Measurements from ENCODE around the gene CEP41.
"Not testable (repeated sequence)": the region's sequence is repeated elsewhere in the genome, so short reads cannot be mapped to it uniquely, and the experiment has no call there.

CEP41 gene

GRCh38 chr7:130384371-130384801 lies 56.4 kb downstream of the CEP41 start:
- Mint-ChIP-seq H3K9me3 (peaks cover 2% of the 10 kb centered on the region), H3K4me3 (no peak overlapping the region), H3K4me1 (no peaks in the 10 kb centered on the region), H3K27ac (no peak overlapping the region), H3K27me3 (peaks cover 5% of the 10 kb centered on the region), H3K36me3 (no peaks in the 10 kb centered on the region)
- ATAC-seq (ENCODE audit: low read depth): no peak
- DNase-seq (ENCODE audit: low spot score in 2 of 2): no peak

DNA sequence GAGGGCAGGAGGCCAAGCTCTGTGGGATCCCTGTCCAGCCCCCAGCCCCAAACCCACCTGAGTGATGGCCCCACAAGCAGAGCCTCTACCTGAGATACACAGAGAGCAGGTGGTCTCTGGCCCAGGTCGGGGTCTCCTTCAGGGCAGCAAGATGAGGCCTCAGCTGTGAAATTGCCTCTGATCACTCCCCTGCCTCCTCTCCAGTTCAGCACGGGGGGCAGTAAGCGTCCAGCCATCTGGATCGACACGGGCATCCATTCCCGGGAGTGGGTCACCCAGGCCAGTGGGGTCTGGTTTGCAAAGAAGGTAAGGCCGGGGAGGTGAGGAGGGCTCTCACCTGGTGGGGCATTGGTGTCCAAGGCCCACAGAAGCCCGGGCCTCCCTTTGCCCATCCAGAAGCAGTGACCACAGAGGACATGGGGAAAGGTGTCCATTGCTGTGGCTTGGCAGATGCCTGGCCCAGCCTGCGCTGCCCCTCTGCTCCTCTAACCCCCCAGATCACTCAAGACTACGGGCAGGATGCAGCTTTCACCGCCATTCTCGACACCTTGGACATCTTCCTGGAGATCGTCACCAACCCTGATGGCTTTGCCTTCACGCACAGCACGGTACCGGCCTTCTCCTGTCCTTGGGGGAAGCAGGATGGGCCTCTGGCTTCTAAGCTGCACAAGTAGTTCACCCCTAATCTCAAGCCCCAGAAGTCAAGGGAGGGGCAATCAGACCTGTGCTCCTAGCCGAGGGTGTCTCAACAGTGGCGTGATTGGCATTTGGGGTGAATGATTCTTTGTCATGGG lies 57.4 kb downstream of the CEP41 start:
- no peaks in the 10 kb centered on the region for H3K9me3 Mint-ChIP-seq
- H3K4me3 Mint-ChIP-seq: no peak overlapping the region
- no peaks in the 10 kb centered on the region for H3K36me3 Mint-ChIP-seq
- no peak overlapping the region for H3K27ac Mint-ChIP-seq
- H3K4me1 Mint-ChIP-seq: no peaks in the 10 kb centered on the region
- H3K27me3 Mint-ChIP-seq: peaks cover 3% of the 10 kb centered on the region
- DNase-seq (ENCODE audit: low spot score in 2 of 2) (no peak), ATAC-seq (ENCODE audit: low read depth) (no peak)

DNA sequence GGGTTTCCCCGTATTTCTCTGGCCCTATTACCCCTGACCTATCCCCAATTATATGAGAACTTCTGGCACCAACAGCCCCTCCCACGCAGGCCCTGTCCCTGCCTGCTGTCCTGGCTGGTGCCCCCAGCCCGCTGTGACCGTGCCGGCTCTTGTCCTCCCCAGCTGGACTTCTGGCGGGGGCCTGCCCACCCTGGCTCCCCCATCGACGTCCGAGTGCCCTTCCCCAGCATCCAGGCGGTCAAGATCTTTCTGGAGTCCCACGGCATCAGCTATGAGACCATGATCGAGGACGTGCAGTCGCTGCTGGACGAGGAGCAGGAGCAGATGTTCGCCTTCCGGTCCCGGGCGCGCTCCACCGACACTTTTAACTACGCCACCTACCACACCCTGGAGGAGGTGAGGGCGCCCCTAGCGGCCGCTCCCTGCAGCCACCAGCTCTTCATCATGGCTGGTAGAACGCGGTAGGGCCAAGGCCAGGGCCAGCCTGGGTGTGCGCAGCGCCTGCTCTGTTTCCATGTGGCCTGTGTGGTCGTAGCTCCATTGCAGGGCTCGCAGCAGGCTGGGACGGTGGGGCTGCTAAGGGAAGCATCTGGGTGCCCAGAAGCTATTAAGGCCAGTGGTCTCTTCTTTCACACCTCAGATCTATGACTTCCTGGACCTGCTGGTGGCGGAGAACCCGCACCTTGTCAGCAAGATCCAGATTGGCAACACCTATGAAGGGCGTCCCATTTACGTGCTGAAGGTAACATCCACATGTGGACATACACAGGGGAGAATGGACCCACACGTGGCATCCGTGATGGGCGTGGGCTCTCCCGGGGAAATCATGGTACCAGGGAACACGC lies 59.1 kb downstream of the CEP41 start:
- Mint-ChIP-seq H3K27me3 (peaks cover 2% of the 10 kb centered on the region), H3K36me3 (no peaks in the 10 kb centered on the region), H3K27ac (no peak overlapping the region), H3K9me3 (no peaks in the 10 kb centered on the region), H3K4me1 (no peaks in the 10 kb centered on the region), H3K4me3 (no peak overlapping the region)
- DNase-seq (ENCODE audit: low spot score in 2 of 2) (no peak), ATAC-seq (ENCODE audit: low read depth) (no peak)

GRCh38 chr7:130380861-130381455 lies 59.9 kb downstream of the CEP41 start:
- Mint-ChIP-seq H3K4me3 (no peak overlapping the region), H3K4me1 (no peaks in the 10 kb centered on the region), H3K27ac (no peak overlapping the region), H3K36me3 (peaks cover 2% of the 10 kb centered on the region), H3K27me3 (peaks cover 3% of the 10 kb centered on the region), H3K9me3 (peaks cover 5% of the 10 kb centered on the region)
- DNase-seq (ENCODE audit: low spot score in 2 of 2) (no peak), ATAC-seq (ENCODE audit: low read depth) (no peak)

- H3K9me3 Mint-ChIP-seq: peaks cover 5% of the 10 kb centered on the region
- H3K27ac Mint-ChIP-seq: no peak within 1 kb of the TSS
- no peaks in the 10 kb centered on the region for H3K4me1 Mint-ChIP-seq
- ATAC-seq (ENCODE audit: low read depth): no peak
- peaks cover 2% of the 10 kb centered on the region for H3K36me3 Mint-ChIP-seq
- peaks cover 3% of the 10 kb centered on the region for H3K27me3 Mint-ChIP-seq
- no peak within 1 kb of the TSS for H3K4me3 Mint-ChIP-seq
- DNase-seq (ENCODE audit: low spot score in 2 of 2): no peak
Measured at GRCh38 chr7:130379921-130380860, 60.6 kb downstream of the CEP41 start, which contains the start of gene CPA1. CPA1 (plus strand) TSS chr7:130380494; CDS start chr7:130380521, 27 bp downstream.

DNA sequence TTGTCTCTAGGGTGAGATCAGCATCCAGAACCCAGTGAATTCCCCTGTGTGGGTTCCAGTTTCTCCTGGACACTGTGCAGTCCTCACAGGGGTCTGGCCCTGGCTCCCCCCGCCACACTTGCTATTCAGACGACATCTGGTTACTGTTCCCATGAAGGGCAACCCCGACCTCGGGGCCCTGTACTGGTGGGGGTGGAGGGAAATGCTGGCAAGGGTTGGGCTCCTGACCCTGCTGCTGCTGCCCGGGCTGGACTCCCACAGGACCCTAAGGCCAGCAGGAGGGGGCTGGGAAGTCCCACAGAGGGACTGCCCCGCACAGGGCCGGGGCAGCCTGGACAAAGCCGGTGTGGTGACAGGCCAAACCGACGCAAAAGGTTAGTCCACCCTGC lies 61.3 kb downstream of the CEP41 start:
- Mint-ChIP-seq H3K9me3 (peaks cover 5% of the 10 kb centered on the region), H3K4me3 (no peak overlapping the region), H3K27me3 (peaks cover 3% of the 10 kb centered on the region), H3K36me3 (peaks cover 2% of the 10 kb centered on the region), H3K4me1 (no peaks in the 10 kb centered on the region), H3K27ac (no peak overlapping the region)
- ATAC-seq (ENCODE audit: low read depth) (no peak), DNase-seq (ENCODE audit: low spot score in 2 of 2) (no peak)

DNA sequence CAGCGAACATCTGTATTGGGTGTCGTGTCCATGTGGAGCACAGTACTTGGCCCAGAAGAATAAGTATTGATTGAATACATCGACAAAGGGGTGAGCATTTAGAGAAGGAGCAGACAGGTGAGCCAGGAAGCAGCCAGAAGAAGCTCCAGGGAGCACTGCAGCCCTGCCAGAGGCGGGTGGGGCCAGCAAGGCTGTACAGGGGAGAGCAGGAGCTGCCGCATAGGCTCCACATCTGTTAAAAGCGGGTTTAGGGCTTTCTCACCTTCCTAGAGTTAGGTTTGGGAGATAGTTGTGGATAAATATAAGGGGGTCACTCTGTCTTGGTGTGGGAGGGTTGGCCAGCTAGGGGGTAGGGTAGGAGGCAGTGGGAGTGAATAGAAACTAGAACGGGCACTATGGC lies 61.8 kb downstream of the CEP41 start:
- Mint-ChIP-seq H3K4me1 (no peaks in the 10 kb centered on the region), H3K27me3 (peaks cover 5% of the 10 kb centered on the region), H3K9me3 (peaks cover 5% of the 10 kb centered on the region), H3K27ac (no peak overlapping the region), H3K4me3 (no peak overlapping the region), H3K36me3 (peaks cover 2% of the 10 kb centered on the region)
- ATAC-seq (ENCODE audit: low read depth): no peak
- DNase-seq (ENCODE audit: low spot score in 2 of 2): no peak

DNA sequence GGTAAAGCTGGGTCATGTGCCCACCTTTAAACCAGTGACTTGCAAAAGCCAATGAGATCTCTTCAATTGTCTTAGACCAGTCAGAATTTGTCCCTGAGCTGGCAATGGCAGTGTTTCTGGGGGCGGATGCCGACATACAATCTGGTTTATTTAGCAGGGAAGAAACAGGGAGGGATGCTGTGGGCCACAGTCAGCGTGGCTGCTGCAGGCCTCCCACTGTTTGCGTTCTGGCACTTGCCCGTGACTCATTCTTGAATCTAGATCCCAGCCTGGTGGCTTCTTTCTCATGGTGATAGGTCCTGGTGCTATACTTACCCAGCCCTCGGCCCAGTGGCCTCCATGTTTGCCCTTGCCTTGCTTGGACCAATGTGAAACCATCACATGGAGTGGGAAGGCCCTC lies 63.6 kb downstream of the CEP41 start:
- H3K4me3 Mint-ChIP-seq: no peak overlapping the region
- DNase-seq (ENCODE audit: low spot score in 2 of 2) (no peak), ATAC-seq (ENCODE audit: low read depth) (no peak)
- peaks cover 5% of the 10 kb centered on the region for H3K27me3 Mint-ChIP-seq
- H3K9me3 Mint-ChIP-seq: peaks cover 5% of the 10 kb centered on the region
- no peaks in the 10 kb centered on the region for H3K4me1 Mint-ChIP-seq
- peaks cover 2% of the 10 kb centered on the region for H3K36me3 Mint-ChIP-seq
- no peak overlapping the region for H3K27ac Mint-ChIP-seq

- H3K36me3 Mint-ChIP-seq; H3K4me1 Mint-ChIP-seq; H3K4me3 Mint-ChIP-seq; H3K27ac Mint-ChIP-seq; DNase-seq (ENCODE audit: low spot score in 2 of 2); H3K9me3 Mint-ChIP-seq; H3K27me3 Mint-ChIP-seq; ATAC-seq (ENCODE audit: low read depth): not testable (repeated sequence)
Measured at GRCh38 chr7:130376461-130376860, 64.4 kb downstream of the CEP41 start.

DNA sequence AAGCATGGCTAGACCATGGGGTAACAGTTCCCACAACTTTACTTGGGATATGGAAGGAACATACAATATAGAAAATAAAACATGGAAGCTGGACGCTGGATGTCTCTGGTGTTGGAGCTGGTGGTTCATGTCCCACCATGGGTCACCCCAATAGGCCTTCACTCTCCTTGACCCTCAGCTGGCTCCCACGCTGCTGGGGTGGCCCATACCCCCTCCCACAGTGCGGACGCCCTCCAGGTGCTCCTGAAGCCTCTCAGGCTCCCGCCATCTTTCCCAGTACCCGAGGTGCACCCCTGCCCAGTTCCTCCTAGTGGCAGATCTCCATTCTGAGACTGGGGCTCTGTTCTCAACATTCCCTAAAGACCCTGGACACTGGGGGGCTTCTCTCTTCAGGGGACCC lies 66.3 kb downstream of the CEP41 start:
- Mint-ChIP-seq H3K4me1 (no peaks in the 10 kb centered on the region), H3K27me3 (peaks cover 5% of the 10 kb centered on the region), H3K27ac (no peak overlapping the region), H3K4me3 (no peak overlapping the region), H3K36me3 (peaks cover 2% of the 10 kb centered on the region), H3K9me3 (peaks cover 5% of the 10 kb centered on the region)
- DNase-seq (ENCODE audit: low spot score in 2 of 2) (no peak), ATAC-seq (ENCODE audit: low read depth) (no peak)

GRCh38 chr7:130372402-130373165 lies 68.2 kb downstream of the CEP41 start:
- Mint-ChIP-seq H3K4me1 (peaks cover 3% of the 10 kb centered on the region), H3K9me3 (peaks cover 5% of the 10 kb centered on the region), H3K27me3 (peaks cover 7% of the 10 kb centered on the region), H3K36me3 (peaks cover 2% of the 10 kb centered on the region), H3K4me3 (no peak overlapping the region), H3K27ac (no peak overlapping the region)
- ATAC-seq (ENCODE audit: low read depth): no peak
- no peak for DNase-seq (ENCODE audit: low spot score in 2 of 2)

DNA sequence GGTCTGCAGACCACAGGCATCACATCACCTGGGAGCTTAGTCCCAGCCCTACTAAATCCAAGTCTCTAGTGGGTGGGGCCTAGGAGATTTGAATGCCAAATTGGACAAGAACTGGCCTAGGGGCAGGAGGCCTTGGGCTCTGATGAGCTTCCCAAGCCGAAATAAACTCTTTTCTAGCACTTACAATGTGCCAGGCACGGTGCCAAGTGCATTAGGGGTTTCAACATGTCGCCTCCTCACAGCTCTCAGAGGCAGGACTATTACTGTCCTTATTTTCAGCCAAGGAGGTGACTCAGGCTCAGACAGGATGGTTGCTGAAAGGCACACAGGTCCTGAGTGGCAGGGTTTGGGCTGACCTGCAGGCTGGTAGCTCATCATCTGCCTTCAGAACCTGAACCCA lies 69.8 kb downstream of the CEP41 start:
- Mint-ChIP-seq H3K27me3 (peaks cover 6% of the 10 kb centered on the region), H3K36me3 (no peaks in the 10 kb centered on the region), H3K4me3 (no peak overlapping the region), H3K4me1 (peaks cover 3% of the 10 kb centered on the region), H3K9me3 (peaks cover under 1% of the 10 kb centered on the region), H3K27ac (no peak overlapping the region)
- no peak for ATAC-seq (ENCODE audit: low read depth)
- no peak for DNase-seq (ENCODE audit: low spot score in 2 of 2)
